Liver (tissue), 9 donors: ENCODE data around the gene MAL. TPM values are rescaled to one million over a fixed set of nuclear protein-coding genes. Genes with fewer than 3 reads are reported as not detected.

Experiments
- DNase-seq: peaks from one replicate; pipeline ENCODE4 v3.0.0-alpha.2; 2017; ENCODE audit warnings: low spot score
- H3K27ac ChIP-seq, 2 donors: one replicate each; pipeline ENCODE4 v1.7.0; 2013; ENCODE audit warnings: inconsistent platforms in 2 of 2, low read length in 2 of 2, control low read depth in 1 of 2, low read depth in 1 of 2, mild to moderate bottlenecking in 1 of 2
- H3K27me3 ChIP-seq, 4 donors: one replicate each; pipeline versions ENCODE4 v1.6.1 to v1.7.0; 2013; ENCODE audit warnings: low read length in 3 of 4, inconsistent platforms in 1 of 4, mild to moderate bottlenecking in 1 of 4, moderate library complexity in 1 of 4; ENCODE audit not compliant: control insufficient read depth in 4 of 4, insufficient read depth in 4 of 4
- H3K36me3 ChIP-seq, 4 donors: one replicate each; pipeline versions ENCODE4 v1.6.1 to v1.7.0; 2013; ENCODE audit warnings: low read length in 3 of 4, mild to moderate bottlenecking in 3 of 4, low read depth in 1 of 4, moderate library complexity in 1 of 4; ENCODE audit not compliant: control insufficient read depth in 4 of 4, insufficient read depth in 3 of 4
- H3K4me1 ChIP-seq, 4 donors: one replicate each; pipeline versions ENCODE4 v1.6.1 to v1.7.0; 2013; ENCODE audit warnings: low read length in 3 of 4, mild to moderate bottlenecking in 3 of 4, moderate library complexity in 1 of 4; ENCODE audit not compliant: control insufficient read depth in 4 of 4, insufficient read depth in 4 of 4
- H3K4me3 ChIP-seq, 3 donors: one replicate each; pipeline versions ENCODE4 v1.6.1 to v1.7.0; 2013; ENCODE audit warnings: low read length in 3 of 3, control low read depth in 1 of 3, low read depth in 1 of 3, mild to moderate bottlenecking in 1 of 3
- H3K9ac ChIP-seq, 2 donors: one replicate each; pipeline ENCODE4 v1.7.0; 2013; ENCODE audit warnings: low read length in 2 of 2, mild to moderate bottlenecking in 2 of 2, moderate library complexity in 2 of 2, control low read depth in 1 of 2, low read depth in 1 of 2
- H3K9me3 ChIP-seq, 4 donors: one replicate each; pipeline versions ENCODE4 v1.6.1 to v1.7.0; 2013; ENCODE audit warnings: low read length in 3 of 4; ENCODE audit not compliant: control insufficient read depth in 4 of 4
- ATF3 ChIP-seq: IDR thresholded peaks from 2 replicates; pipeline ENCODE4 v1.6.1; 2016; ENCODE audit warnings: antibody characterized with exemption
- CTCF ChIP-seq: fragments of 150-350 bp; IDR thresholded peaks from 2 replicates; pipeline ENCODE4 v1.5.1; 2017; ENCODE audit warnings: improper control_type of control experiment, low read depth, low read length; ENCODE audit not compliant: missing input control
- EGR1 ChIP-seq, 2 donors: IDR thresholded peaks; 2 replicates each; pipeline ENCODE4 v1.6.1; 2016 to 2018; ENCODE audit warnings: antibody characterized with exemption in 2 of 2, low read depth in 2 of 2
- FOXA1 ChIP-seq: IDR thresholded peaks from 2 replicates; pipeline ENCODE4 v1.6.1; 2016; ENCODE audit warnings: antibody characterized with exemption
- GABPA ChIP-seq, 2 donors: IDR thresholded peaks in 1 of 2; conservative IDR thresholded peaks in 1 of 2; 2 replicates each; pipeline ENCODE4 v1.6.1; 2016; ENCODE audit warnings: antibody characterized with exemption in 2 of 2, mild to moderate bottlenecking in 1 of 2, moderate library complexity in 1 of 2
- HNF4G ChIP-seq: IDR thresholded peaks from 2 replicates; pipeline ENCODE4 v1.6.1; 2016; ENCODE audit warnings: antibody characterized with exemption
- JUND ChIP-seq, 2 donors: IDR thresholded peaks; 2 replicates each; pipeline ENCODE4 v1.6.1; 2016; ENCODE audit warnings: antibody characterized with exemption in 2 of 2
- RAD21 ChIP-seq, 2 donors: IDR thresholded peaks; 2 replicates each; pipeline ENCODE4 v1.6.1; 2016; ENCODE audit warnings: antibody characterized with exemption in 2 of 2, mild to moderate bottlenecking in 2 of 2
- REST ChIP-seq: IDR thresholded peaks from 2 replicates; pipeline ENCODE4 v1.6.1; 2016; ENCODE audit warnings: antibody characterized with exemption, mild to moderate bottlenecking
- ZBTB33 ChIP-seq: IDR thresholded peaks from 2 replicates; pipeline ENCODE4 v1.6.1; 2016; ENCODE audit warnings: antibody characterized with exemption
- WGBS: extraction: QIAGEN DNeasy Blood & Tissue Kit; methylation state at CpG from one replicate; pipeline ENCODE4 v1.1.7; 2013; 5-methylcytosine and 5-hydroxymethylcytosine counted together
- polyA plus RNA-seq, 2 donors: library from polyadenylated mRNA; stranded (reverse) in 1 of 2; unstranded in 1 of 2; fragments of 200-250 nt in 1 of 2; fragments of >200 nt in 1 of 2; fragmentation: Nextera tagmentation in 1 of 2; extraction: Ambion mirVana in 1 of 2; gene quantifications; one replicate each; pipeline versions ENCODE4 v1.2.1 to v1.2.3, GENCODE V29; 2013 to 2015
- total RNA-seq, 2 donors: library from RNA; depleted of rRNA; stranded (reverse); fragments of >200 nt; gene quantifications; one replicate each; pipeline ENCODE4 v1.2.3, GENCODE V29; 2014
- donor health status: healthy.
- donor health status: healthy.
- donor health status: healthy.
- donor health status: healthy.
- donor health status: healthy.

MAL gene
- total and polyA plus RNA-seq, 4 donors, result 0.51 TPM; not detected in 3

GRCh38 chr2:95061601-95062183 lies 36.2 kb downstream of the MAL start:
- WGBS, result 58% methylated on average over 11 of the region's 11 CpGs
- H3K9ac ChIP-seq, result no peak overlapping the region
- peak; percentile 8 for DNase-seq

GRCh38 chr2:95062242-95063085 lies 37.0 kb downstream of the MAL start:
- Histone ChIP-seq H3K36me3 (peaks cover 0 to 1% (median 0%) of the 10 kb centered on the region in 4 donors), H3K9me3 (peaks cover 0 to 2% (median 0%) of the 10 kb centered on the region in 4 donors), H3K9ac (no peak overlapping the region), H3K4me3 (no peak overlapping the region), H3K4me1 (no peaks in the 10 kb centered on the region), H3K27me3 (peaks cover 0 to 4% (median 0%) of the 10 kb centered on the region in 4 donors), H3K27ac (no peak overlapping the region)
- WGBS, result 60% methylated on average over 11 of the region's 11 CpGs
- peak; percentile 20 for DNase-seq
- TF ChIP-seq GABPA (IDR thresholded peaks at IDR 0.05 in 1 of 2, conservative IDR thresholded peaks at IDR 0.05 in 1 of 2) (no peak), ZBTB33 (no peak), REST (no peak), HNF4G (no peak), CTCF (no peak), ATF3 (no peak), JUND (IDR thresholded peaks at IDR 0.05) (no peak), FOXA1 (no peak), RAD21 (IDR thresholded peaks at IDR 0.05) (no peak)

More at GRCh38 chr2:95061601-95062183, 36.2 kb downstream of the MAL start:
- Histone ChIP-seq H3K27ac (no peak overlapping the region), H3K9me3 (no peaks in the 10 kb centered on the region), H3K27me3 (peaks cover 0 to 4% (median 0%) of the 10 kb centered on the region in 4 donors), H3K36me3 (no peaks in the 10 kb centered on the region), H3K4me1 (no peaks in the 10 kb centered on the region), H3K4me3 (no peak overlapping the region)
- TF ChIP-seq HNF4G (no peak), EGR1 (IDR thresholded peaks at IDR 0.05; ENCODE audit: low read depth in 2 of 2) (no peak), ZBTB33 (no peak), FOXA1 (no peak), CTCF (no peak)
